ENCODE data around the gene SEPTIN12.

- TF ChIP-seq, protein P1, sequence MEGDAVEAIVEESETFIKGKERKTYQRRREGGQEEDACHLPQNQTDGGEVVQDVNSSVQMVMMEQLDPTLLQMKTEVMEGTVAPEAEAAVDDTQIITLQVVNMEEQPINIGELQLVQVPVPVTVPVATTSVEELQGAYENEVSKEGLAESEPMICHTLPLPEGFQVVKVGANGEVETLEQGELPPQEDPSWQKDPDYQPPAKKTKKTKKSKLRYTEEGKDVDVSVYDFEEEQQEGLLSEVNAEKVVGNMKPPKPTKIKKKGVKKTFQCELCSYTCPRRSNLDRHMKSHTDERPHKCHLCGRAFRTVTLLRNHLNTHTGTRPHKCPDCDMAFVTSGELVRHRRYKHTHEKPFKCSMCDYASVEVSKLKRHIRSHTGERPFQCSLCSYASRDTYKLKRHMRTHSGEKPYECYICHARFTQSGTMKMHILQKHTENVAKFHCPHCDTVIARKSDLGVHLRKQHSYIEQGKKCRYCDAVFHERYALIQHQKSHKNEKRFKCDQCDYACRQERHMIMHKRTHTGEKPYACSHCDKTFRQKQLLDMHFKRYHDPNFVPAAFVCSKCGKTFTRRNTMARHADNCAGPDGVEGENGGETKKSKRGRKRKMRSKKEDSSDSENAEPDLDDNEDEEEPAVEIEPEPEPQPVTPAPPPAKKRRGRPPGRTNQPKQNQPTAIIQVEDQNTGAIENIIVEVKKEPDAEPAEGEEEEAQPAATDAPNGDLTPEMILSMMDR (IDR thresholded peaks at IDR 0.05): no peak
- TF ChIP-seq POLR2A (IDR thresholded peaks at IDR 0.05): no peak
Measured at GRCh38 chr16:4752351-4753100, 35.6 kb downstream of the SEPTIN12 start.
